HG03460 (cell line): ENCODE data around the gene GIMAP5.

Experiments
- ATAC-seq: cut with Tn5 transposase; IDR thresholded peaks from one replicate; pipeline ENCODE4 v1.9.1; 2021; ENCODE audit not compliant: unreplicated experiment

The GIMAP5 gene

GRCh38 chr7:150734254-150734653, 3.0 kb upstream of the GIMAP5 start:
- no peak for ATAC-seq

- ATAC-seq: no peak
These were observed 1.4 kb upstream of the GIMAP5 start for GRCh38 chr7:150735596-150736358.

GRCh38 chr7:150736864-150737263, 354 bp upstream of the GIMAP5 start:
- ATAC-seq: no peak

GRCh38 chr7:150738092-150738491, 874 bp downstream of the GIMAP5 start:
- no peak for ATAC-seq

- ATAC-seq: no peak
These were observed 1.4 kb downstream of the GIMAP5 start for GRCh38 chr7:150738591-150739001.

- ATAC-seq: no peak
These were observed 1.8 kb downstream of the GIMAP5 start for GRCh38 chr7:150739033-150739432.

- no peak for ATAC-seq
These were observed 2.8 kb downstream of the GIMAP5 start for GRCh38 chr7:150740053-150740452.

- ATAC-seq: no peak
These were observed 5.2 kb downstream of the GIMAP5 start for GRCh38 chr7:150742286-150742968.

GRCh38 chr7:150744041-150744656, 6.9 kb downstream of the GIMAP5 start:
- ATAC-seq: no peak

GRCh38 chr7:150745086-150745485, 7.9 kb downstream of the GIMAP5 start:
- no peak for ATAC-seq

- ATAC-seq: no peak
These were observed 8.7 kb downstream of the GIMAP5 start for GRCh38 chr7:150745876-150746275.

- ATAC-seq: no peak
These were observed 9.7 kb downstream of the GIMAP5 start for GRCh38 chr7:150746921-150747320.

GRCh38 chr7:150748376-150748775, 11.2 kb downstream of the GIMAP5 start:
- ATAC-seq: no peak

- ATAC-seq: no peak
These were observed 14.5 kb downstream of the GIMAP5 start for GRCh38 chr7:150751702-150752101.

GRCh38 chr7:150753239-150753638, 16.0 kb downstream of the GIMAP5 start:
- no peak for ATAC-seq

GRCh38 chr7:150753826-150754603, 16.8 kb downstream of the GIMAP5 start:
- no peak for ATAC-seq

- no peak for ATAC-seq
These were observed 17.7 kb downstream of the GIMAP5 start for GRCh38 chr7:150754951-150755350.

GRCh38 chr7:150755473-150756099, 18.4 kb downstream of the GIMAP5 start:
- ATAC-seq: no peak

GRCh38 chr7:150756166-150756565, 18.9 kb downstream of the GIMAP5 start:
- ATAC-seq: no peak

- ATAC-seq: no peak
These were observed 19.6 kb downstream of the GIMAP5 start for GRCh38 chr7:150756858-150757257.

GRCh38 chr7:150759479-150759878, 22.3 kb downstream of the GIMAP5 start:
- no peak for ATAC-seq
